Measurements from ENCODE around the gene BORA.

- TF ChIP-seq CTCF (IDR thresholded peaks at IDR 0.05) = no peak
- TF ChIP-seq POLR2A (IDR thresholded peaks at IDR 0.05) = no peak
Observed at GRCh38 chr13:72737033-72737432, 9.3 kb downstream of the BORA start.
